Keratinocyte (primary cell): Measurements from ENCODE around the gene SIAH2.

ENCODE experiments used
- EZH2 ChIP-seq: IDR thresholded peaks from one replicate; pipeline ENCODE4 v1.6.1; 2012; ENCODE audit warnings: inconsistent platforms, mild to moderate bottlenecking, low read length, moderate library complexity
- TF ChIP-seq, protein P1 (sequence below), 3 experiments: IDR thresholded peaks in 1 of 3; conservative IDR thresholded peaks in 1 of 3; optimal IDR thresholded peaks in 1 of 3; 2 replicates in 2 of 3; 3 replicates in 1 of 3; pipeline versions ENCODE3 to v1.5.1; 2011; ENCODE audit warnings: low read length in 3 of 3, mild to moderate bottlenecking in 3 of 3, moderate library complexity in 2 of 3, control low read depth in 1 of 3, inconsistent platforms in 1 of 3; ENCODE audit not compliant: insufficient read depth in 2 of 3; ENCODE audit errors: extremely low read depth in 1 of 3

GRCh38 chr3:150778793-150779401 is 15.9 kb upstream of the SIAH2 start:
- TF ChIP-seq, protein P1, sequence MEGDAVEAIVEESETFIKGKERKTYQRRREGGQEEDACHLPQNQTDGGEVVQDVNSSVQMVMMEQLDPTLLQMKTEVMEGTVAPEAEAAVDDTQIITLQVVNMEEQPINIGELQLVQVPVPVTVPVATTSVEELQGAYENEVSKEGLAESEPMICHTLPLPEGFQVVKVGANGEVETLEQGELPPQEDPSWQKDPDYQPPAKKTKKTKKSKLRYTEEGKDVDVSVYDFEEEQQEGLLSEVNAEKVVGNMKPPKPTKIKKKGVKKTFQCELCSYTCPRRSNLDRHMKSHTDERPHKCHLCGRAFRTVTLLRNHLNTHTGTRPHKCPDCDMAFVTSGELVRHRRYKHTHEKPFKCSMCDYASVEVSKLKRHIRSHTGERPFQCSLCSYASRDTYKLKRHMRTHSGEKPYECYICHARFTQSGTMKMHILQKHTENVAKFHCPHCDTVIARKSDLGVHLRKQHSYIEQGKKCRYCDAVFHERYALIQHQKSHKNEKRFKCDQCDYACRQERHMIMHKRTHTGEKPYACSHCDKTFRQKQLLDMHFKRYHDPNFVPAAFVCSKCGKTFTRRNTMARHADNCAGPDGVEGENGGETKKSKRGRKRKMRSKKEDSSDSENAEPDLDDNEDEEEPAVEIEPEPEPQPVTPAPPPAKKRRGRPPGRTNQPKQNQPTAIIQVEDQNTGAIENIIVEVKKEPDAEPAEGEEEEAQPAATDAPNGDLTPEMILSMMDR (optimal IDR thresholded peaks at IDR 0.05 in 1 of 3, IDR thresholded peaks at IDR 0.05 in 1 of 3, conservative IDR thresholded peaks at IDR 0.05 in 1 of 3; ENCODE audit: extremely low read depth in 1 of 3, insufficient read depth in 2 of 3, low read length in 3 of 3), result no peak
- TF ChIP-seq EZH2, result no peak
